ENCODE measurements around the gene GNG12.

GRCh38 chr1:67710417-67710816 lies 122.8 kb downstream of the GNG12 start:
- no peak for TF ChIP-seq POLR2A (IDR thresholded peaks at IDR 0.05)
- TF ChIP-seq CTCF (IDR thresholded peaks at IDR 0.05), result no peak

All from heart left ventricle (tissue), 13 donors.